GM12878 (cell line): ENCODE results near the gene HRH3. TPM values are rescaled to one million over a fixed set of nuclear protein-coding genes. Genes with fewer than 3 reads are reported as not detected.

Source experiments
- ATAC-seq: fragments of 200-7000 bp; cut with Tn5 transposase; 3 replicates; pipeline ENCODE4 v1.9.1; 2020; ENCODE audit warnings: mild to moderate bottlenecking, moderate library complexity
- BruUV-seq: library from RNA; stranded (reverse); fragments of 400-500 nt; replicated peaks from 2 replicates; lab custom pipeline; 2021; lab: Mats Ljungman, UMichigan
- CTCF ChIA-PET: fragments of 300-600 bp; sonication (Branson Sonifier 250); formaldehyde crosslinking; extraction: SDS; loops from one replicate; lab custom pipeline; 2021; ENCODE audit warnings: inconsistent platforms; lab: Yijun Ruan, JAX
- POLR2A ChIA-PET: fragments of 350-600 bp; formaldehyde crosslinking; extraction: SDS; loops from one replicate; lab custom pipeline; 2021; ENCODE audit warnings: inconsistent platforms; lab: Charles Lee
- RAD21 ChIA-PET: fragments of 300-600 bp; sonication (Branson Sonifier 250); formaldehyde crosslinking; loops from one replicate; lab custom pipeline; 2023; ENCODE audit warnings: antibody characterized with exemption; ENCODE audit not compliant: unreplicated experiment; lab: Charles Lee
- SMC1A ChIA-PET: fragments of 300-600 bp; sonication (Branson Sonifier 250); formaldehyde crosslinking; loops from one replicate; lab custom pipeline; 2023; ENCODE audit not compliant: unreplicated experiment, uncharacterized antibody; lab: Charles Lee
- DNase-seq: peaks from one replicate; pipeline ENCODE4 v3.0.0-alpha.2; 2011; ENCODE audit warnings: low read depth, low spot score
- FAIRE-seq: peaks from 3 replicates; lab custom pipeline; 2011; peaks lifted over from hg19 to GRCh38; lab: Jason Lieb, UNC
- H2AFZ ChIP-seq: 2 replicates; pipeline ENCODE4 v1.6.0; 2011; ENCODE audit warnings: low read depth, low read length, control low read depth; ENCODE audit not compliant: control insufficient read depth
- H3K27ac ChIP-seq: 2 replicates; pipeline ENCODE4 v1.5.1; 2011; ENCODE audit warnings: control low read depth; ENCODE audit not compliant: control insufficient read depth, insufficient read depth
- H3K27me3 ChIP-seq, 2 experiments: replicated peaks in 1 of 2; 2 replicates each; pipeline versions ENCODE4 v1.6.0 to v1.6.1; 2011; ENCODE audit warnings: low read length in 1 of 2; ENCODE audit not compliant: control insufficient read depth in 2 of 2, insufficient read depth in 2 of 2
- H3K36me3 ChIP-seq, 2 experiments: 2 replicates each; pipeline ENCODE4 v1.5.1; 2011; ENCODE audit warnings: low read length in 1 of 2; ENCODE audit not compliant: control insufficient read depth in 2 of 2, insufficient read depth in 2 of 2
- H3K4me1 ChIP-seq: 2 replicates; pipeline ENCODE4 v1.6.1; 2011; ENCODE audit warnings: mild to moderate bottlenecking, low read length, moderate library complexity, mixed read lengths; ENCODE audit not compliant: control insufficient read depth, insufficient read depth
- H3K4me2 ChIP-seq: 2 replicates; pipeline ENCODE4 v1.6.0; 2011; ENCODE audit warnings: control low read depth; ENCODE audit not compliant: control insufficient read depth, insufficient read depth
- H3K4me3 ChIP-seq: fragments of 200-600 bp; sonication (generic); 2 replicates; pipeline ENCODE4 v1.5.1; 2016
- H3K79me2 ChIP-seq: 2 replicates; pipeline ENCODE4 v1.6.0; 2011; ENCODE audit warnings: low read length; ENCODE audit not compliant: control insufficient read depth, insufficient read depth
- H3K9ac ChIP-seq: 2 replicates; pipeline ENCODE4 v1.8.0; 2011; ENCODE audit warnings: low read length, control low read depth, mixed read lengths; ENCODE audit not compliant: control insufficient read depth, insufficient read depth
- H3K9me3 ChIP-seq: replicated peaks from 3 replicates; pipeline ENCODE4 v1.5.1; 2011; ENCODE audit warnings: mild to moderate bottlenecking, low read length; ENCODE audit not compliant: control insufficient read depth, insufficient read depth
- H4K20me1 ChIP-seq: 2 replicates; pipeline ENCODE4 v1.6.0; 2011; ENCODE audit not compliant: control insufficient read depth, insufficient read depth
- BHLHE40 ChIP-seq, 2 experiments: fragments of 450-650 bp in 1 of 2; IDR thresholded peaks; 2 replicates each; pipeline ENCODE4 v1.6.1; 2011 to 2017; ENCODE audit warnings: low read depth in 2 of 2, borderline replicate concordance in 1 of 2, improper control_type of control experiment in 1 of 2, low read length in 1 of 2, mild to moderate bottlenecking in 1 of 2
- ETV6 ChIP-seq, 2 experiments: fragments of 450-650 bp in 1 of 2; IDR thresholded peaks in 1 of 2; conservative IDR thresholded peaks in 1 of 2; 2 replicates each; pipeline ENCODE4 v1.6.1; 2014; ENCODE audit warnings: antibody characterized with exemption in 1 of 2, borderline replicate concordance in 1 of 2, low read depth in 1 of 2, mild to moderate bottlenecking in 1 of 2, moderate library complexity in 1 of 2
- IKZF2 ChIP-seq, 2 experiments: fragments of 450-650 bp; IDR thresholded peaks; 2 replicates each; pipeline ENCODE4 v1.6.1; 2017; ENCODE audit warnings: mild to moderate bottlenecking in 2 of 2, moderate library complexity in 2 of 2
- NKRF ChIP-seq: fragments of 450-650 bp; conservative IDR thresholded peaks from 2 replicates; pipeline ENCODE4 v1.6.1; 2017; ENCODE audit warnings: mild to moderate bottlenecking, moderate library complexity
- PBX3 ChIP-seq: IDR thresholded peaks from 2 replicates; pipeline ENCODE4 v1.6.1; 2011; ENCODE audit warnings: mild to moderate bottlenecking, low read depth, low read length, moderate library complexity; ENCODE audit not compliant: insufficient replicate concordance
- PML ChIP-seq: IDR thresholded peaks from 2 replicates; pipeline ENCODE4 v1.6.1; 2012; ENCODE audit warnings: low read length, inconsistent platforms
- POLR2AphosphoS5 ChIP-seq: IDR thresholded peaks from 2 replicates; pipeline ENCODE4 v1.6.1; 2011; ENCODE audit warnings: mild to moderate bottlenecking, low read length, inconsistent platforms
- RCOR1 ChIP-seq: conservative IDR thresholded peaks from 2 replicates; pipeline ENCODE4 v1.6.1; 2012; ENCODE audit warnings: low read depth, low read length, improper control_type of control experiment
- RELB ChIP-seq: fragments of 450-650 bp; IDR thresholded peaks from 2 replicates; pipeline ENCODE4 v1.6.1; 2017; ENCODE audit warnings: low read depth, mild to moderate bottlenecking, moderate library complexity
- SUZ12 ChIP-seq: fragments of 200-600 bp; sonication (generic); IDR thresholded peaks from one replicate; pipeline ENCODE4 v1.6.1; 2018; ENCODE audit warnings: antibody characterized with exemption, mild to moderate bottlenecking; ENCODE audit not compliant: unreplicated experiment
- TCF3 ChIP-seq: IDR thresholded peaks from 2 replicates; pipeline ENCODE4 v1.6.1; 2012; ENCODE audit warnings: low read depth, mild to moderate bottlenecking, low read length, borderline replicate concordance; ENCODE audit not compliant: insufficient read depth
- ZNF217 ChIP-seq: fragments of 450-650 bp; IDR thresholded peaks from 2 replicates; pipeline ENCODE4 v1.6.1; 2017; ENCODE audit warnings: antibody characterized with exemption, mild to moderate bottlenecking
- ZNF384 ChIP-seq: IDR thresholded peaks from 2 replicates; pipeline ENCODE4 v1.6.1; 2012; ENCODE audit warnings: low read depth, mild to moderate bottlenecking, low read length, improper control_type of control experiment, borderline replicate concordance
- WGBS: methylation state at CpG from one replicate; pipeline ENCODE4 v1.1.6; 2016; ENCODE audit warnings: low lambda C conversion rate; ENCODE audit not compliant: insufficient replicate concordance, insufficient coverage; ENCODE audit errors: missing lambda C conversion rate; 5-methylcytosine and 5-hydroxymethylcytosine counted together
- in situ Hi-C: fragments of 300-500 bp; cut with MboI; formaldehyde crosslinking; loops from 9 replicates; pipeline ENCODE4 v1.14.3; 2018; ENCODE audit warnings: mixed read lengths
- intact Hi-C: fragments of 100-400 bp; cut with micrococcal nuclease; formaldehyde crosslinking; loops from one replicate; pipeline ENCODE4 v1.14.2; 2022; ENCODE audit not compliant: unreplicated experiment
- polyA plus RNA-seq, 11 experiments: library from polyadenylated mRNA; depleted of rRNA in 4 of 11; unstranded in 6 of 11; stranded (reverse) in 5 of 11; fragments of >200 nt; fragmentation: Nextera tagmentation in 4 of 11; fragmentation: Illumina TruSeq in 1 of 11; extraction: Ambion mirVana in 4 of 11; extraction: Trizol in 1 of 11; gene quantifications; 1 replicate in 1 of 11; 2 replicates in 10 of 11; pipeline versions ENCODE4 v1.2.1 to v1.2.3, GENCODE V29; 2011 to 2016; ENCODE audit warnings: inconsistent platforms in 2 of 11, missing spikeins in 2 of 11, low read depth in 1 of 11
- total RNA-seq, 4 experiments: library from RNA; depleted of rRNA in 3 of 4; stranded (reverse); fragments of >200 nt in 3 of 4; fragmentation: Illumina TruSeq in 1 of 4; extraction: Trizol in 1 of 4; gene quantifications; 2 replicates each; pipeline versions ENCODE4 v1.2.1 to v1.2.3, GENCODE V29; 2013 to 2021

HRH3 gene
- total and polyA plus RNA-seq, 10 of the 15 experiments (the other 5 are each of a cell fraction or from before 2014, with no cell fraction given) = not detected

GRCh38 chr20:62211216-62211615, 8.9 kb downstream of the HRH3 start:
- POLR2A ChIA-PET = no interaction called here
- in situ Hi-C loops = no loop called here
- WGBS = 50% methylated on average over 8 of the region's 8 CpGs

GRCh38 chr20:62210496-62210855, 9.6 kb downstream of the HRH3 start:
- no peak for FAIRE-seq
- intact Hi-C loops (no loop called here), in situ Hi-C loops (no loop called here)
- no peak overlapping the region for H3K4me2 ChIP-seq
- H4K20me1 ChIP-seq = no peaks in the 10 kb centered on the region
- ChIA-PET POLR2A (no interaction called here), SMC1A (no interaction called here), CTCF (no interaction called here), RAD21 (no interaction called here)
- no peaks in the 10 kb centered on the region for H3K79me2 ChIP-seq
- H3K27ac ChIP-seq = no peak overlapping the region
- H3K9ac ChIP-seq = no peak overlapping the region
- H2AFZ ChIP-seq = no peak overlapping the region
- H3K27me3 ChIP-seq = no peaks in the 10 kb centered on the region
- no peak for ATAC-seq
- no peaks in the 10 kb centered on the region for H3K9me3 ChIP-seq
- no TSS peak for BruUV-seq
- no peaks in the 10 kb centered on the region for H3K4me1 ChIP-seq
- WGBS = 67% methylated on average over 21 of the region's 21 CpGs
- no peak for DNase-seq
- H3K36me3 ChIP-seq = no peaks in the 10 kb centered on the region
- no peak overlapping the region for H3K4me3 ChIP-seq
- no peak for TF ChIP-seq PBX3
- TF ChIP-seq TCF3 = no peak
- no peak for TF ChIP-seq SUZ12
- TF ChIP-seq ETV6 (conservative IDR thresholded peaks at IDR 0.05 in 1 of 2, IDR thresholded peaks at IDR 0.05 in 1 of 2; ENCODE audit: borderline replicate concordance in 1 of 2, low read depth in 1 of 2) = no peak
- no peak for TF ChIP-seq RELB
- TF ChIP-seq ZNF384 = no peak
- TF ChIP-seq PML = no peak

More at GRCh38 chr20:62211216-62211615, 8.9 kb downstream of the HRH3 start:
- no peaks in the 10 kb centered on the region for H3K4me1 ChIP-seq
- H3K36me3 ChIP-seq = no peaks in the 10 kb centered on the region
- RAD21 ChIA-PET = no interaction called here
- no peak overlapping the region for H2AFZ ChIP-seq
- TF ChIP-seq POLR2AphosphoS5 (no peak), RCOR1 (no peak), ZNF217 (no peak), IKZF2 (IDR thresholded peaks at IDR 0.05) (no peak), BHLHE40 (IDR thresholded peaks at IDR 0.05; ENCODE audit: borderline replicate concordance in 1 of 2, low read depth in 2 of 2, low read length in 1 of 2) (no peak), NKRF (no peak)
- H3K9me3 ChIP-seq = no peaks in the 10 kb centered on the region
- no peaks in the 10 kb centered on the region for H4K20me1 ChIP-seq
- no peak for DNase-seq
- no peaks in the 10 kb centered on the region for H3K27me3 ChIP-seq
- SMC1A ChIA-PET = no interaction called here
- no peak overlapping the region for H3K4me2 ChIP-seq
- H3K27ac ChIP-seq = no peak overlapping the region
- no TSS peak for BruUV-seq
- H3K4me3 ChIP-seq = no peak overlapping the region
- intact Hi-C loops = no loop called here
- H3K9ac ChIP-seq = no peak overlapping the region
- ATAC-seq = no peak
- CTCF ChIA-PET = no interaction called here
- no peaks in the 10 kb centered on the region for H3K79me2 ChIP-seq
- no peak for FAIRE-seq
